Measurements from ENCODE around the gene CLDN6. TPM values are rescaled to one million over a fixed set of nuclear protein-coding genes. Genes with fewer than 3 reads are reported as not detected.
A peak's percentile ranks its signal among the peaks of the same experiment; 100 is the strongest.

Gene CLDN6
- total and polyA plus RNA-seq, 9 of the 15 experiments (the other 6 are each of a cell fraction or from before 2014, with no cell fraction given), result 0.22 to 0.75 (median 0.38) TPM; not detected in 3

GRCh38 chr16:2981177-2981898 lies 36.6 kb downstream of the CLDN6 start (continued):
- TF ChIP-seq REST (IDR thresholded peaks at IDR 0.05; ENCODE audit: borderline replicate concordance), result no peak
- TF ChIP-seq REST (CRISPR knock-in tag; IDR thresholded peaks at IDR 0.05; ENCODE audit: low read depth), result no peak
- TF ChIP-seq PCBP1 (IDR thresholded peaks at IDR 0.05; ENCODE audit: low read depth, low read length, poor library complexity, severe bottlenecking), result no peak
- no peak for TF ChIP-seq ZNF324 (CRISPR knock-in tag; IDR thresholded peaks at IDR 0.05)
- TF ChIP-seq HCFC1 (IDR thresholded peaks at IDR 0.05; ENCODE audit: low read depth, low read length), result no peak
- peak; percentile 72 for TF ChIP-seq GABPB1 (CRISPR knock-in tag; IDR thresholded peaks at IDR 0.05)
- TF ChIP-seq MYNN (IDR thresholded peaks at IDR 0.05), result no peak
- TF ChIP-seq MYNN (CRISPR knock-in tag; IDR thresholded peaks at IDR 0.05), result no peak
- no peak for TF ChIP-seq SRSF9 (IDR thresholded peaks at IDR 0.05; ENCODE audit: borderline replicate concordance, low read depth, low read length)
- TF ChIP-seq WHSC1 (IDR thresholded peaks at IDR 0.05; ENCODE audit: low read length), result no peak
- TF ChIP-seq CTCFL (IDR thresholded peaks at IDR 0.05; ENCODE audit: borderline replicate concordance, insufficient read depth, low read depth, low read length, poor library complexity, severe bottlenecking), result no peak
- TF ChIP-seq RFX1 (IDR thresholded peaks at IDR 0.05), result no peak
- TF ChIP-seq, protein P1, sequence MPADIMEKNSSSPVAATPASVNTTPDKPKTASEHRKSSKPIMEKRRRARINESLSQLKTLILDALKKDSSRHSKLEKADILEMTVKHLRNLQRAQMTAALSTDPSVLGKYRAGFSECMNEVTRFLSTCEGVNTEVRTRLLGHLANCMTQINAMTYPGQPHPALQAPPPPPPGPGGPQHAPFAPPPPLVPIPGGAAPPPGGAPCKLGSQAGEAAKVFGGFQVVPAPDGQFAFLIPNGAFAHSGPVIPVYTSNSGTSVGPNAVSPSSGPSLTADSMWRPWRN (IDR thresholded peaks at IDR 0.05; ENCODE audit: low read depth), result no peak
- peak; percentile 4 for TF ChIP-seq RBM39 (optimal IDR thresholded peaks at IDR 0.05; ENCODE audit: low read depth, low read length)
- no peak for TF ChIP-seq GATAD2B (IDR thresholded peaks at IDR 0.05; ENCODE audit: borderline replicate concordance)
- TF ChIP-seq ZFP36 (IDR thresholded peaks at IDR 0.05; ENCODE audit: low read depth, low read length, partially characterized antibody), result peak; percentile 55
- TF ChIP-seq MTA2 (IDR thresholded peaks at IDR 0.05; ENCODE audit: low read depth), result no peak
- TF ChIP-seq HNRNPH1 (optimal IDR thresholded peaks at IDR 0.05; ENCODE audit: low read depth, low read length), result no peak

Data from K562 (cell line).